OCI-LY3 (cell line): ENCODE data around the gene RAG2.

ENCODE experiments used
- EZH2phosphoT487 ChIP-seq: fragments of 200-600 bp; shearing (Covaris generic); IDR thresholded peaks from 2 replicates; pipeline ENCODE4 v1.6.1; 2018; ENCODE audit warnings: antibody characterized with exemption, mixed run types, low read depth
- TF ChIP-seq, protein P1 (sequence below): fragments of 200-600, 300-600 bp; sonication (generic); IDR thresholded peaks from 2 replicates; pipeline ENCODE4 v1.5.1; 2014; ENCODE audit warnings: antibody characterized with exemption, low read length, low read depth

GRCh38 chr11:36617543-36618362, 19.7 kb upstream of the RAG2 start:
- TF ChIP-seq, protein P1, sequence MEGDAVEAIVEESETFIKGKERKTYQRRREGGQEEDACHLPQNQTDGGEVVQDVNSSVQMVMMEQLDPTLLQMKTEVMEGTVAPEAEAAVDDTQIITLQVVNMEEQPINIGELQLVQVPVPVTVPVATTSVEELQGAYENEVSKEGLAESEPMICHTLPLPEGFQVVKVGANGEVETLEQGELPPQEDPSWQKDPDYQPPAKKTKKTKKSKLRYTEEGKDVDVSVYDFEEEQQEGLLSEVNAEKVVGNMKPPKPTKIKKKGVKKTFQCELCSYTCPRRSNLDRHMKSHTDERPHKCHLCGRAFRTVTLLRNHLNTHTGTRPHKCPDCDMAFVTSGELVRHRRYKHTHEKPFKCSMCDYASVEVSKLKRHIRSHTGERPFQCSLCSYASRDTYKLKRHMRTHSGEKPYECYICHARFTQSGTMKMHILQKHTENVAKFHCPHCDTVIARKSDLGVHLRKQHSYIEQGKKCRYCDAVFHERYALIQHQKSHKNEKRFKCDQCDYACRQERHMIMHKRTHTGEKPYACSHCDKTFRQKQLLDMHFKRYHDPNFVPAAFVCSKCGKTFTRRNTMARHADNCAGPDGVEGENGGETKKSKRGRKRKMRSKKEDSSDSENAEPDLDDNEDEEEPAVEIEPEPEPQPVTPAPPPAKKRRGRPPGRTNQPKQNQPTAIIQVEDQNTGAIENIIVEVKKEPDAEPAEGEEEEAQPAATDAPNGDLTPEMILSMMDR = no peak
- TF ChIP-seq EZH2phosphoT487 = no peak
